Measurements from ENCODE around the gene DNAAF9. TPM values are rescaled to one million over a fixed set of nuclear protein-coding genes. Genes with fewer than 3 reads are reported as not detected.

The DNAAF9 gene
- total RNA-seq, 1 experiment from 2014 or later, result 4.6 TPM

- ChIA-PET CTCF (no interaction called here), POLR2A (no interaction called here), RAD21 (ENCODE audit: low non-redundant PET in 1 of 2, low total read pairs in 2 of 2, uncharacterized antibody in 2 of 2, unreplicated experiment in 2 of 2) (interaction anchor here in 1 of 2 experiments (0.7 kb wide), 1 partner anchor 175 kb away, joined by 3 read pairs; no protein-coding TSS in a partner anchor)
- no TSS peak for BruUV-seq (replicated peaks)
- no peak overlapping the region for H2AFZ ChIP-seq (ENCODE audit: low read depth, low read length, poor library complexity, severe bottlenecking)
- ATAC-seq, result no peak
- H4K20me1 ChIP-seq (ENCODE audit: insufficient read depth), result no peaks in the 10 kb centered on the region
- no peak overlapping the region for H3K27ac ChIP-seq (ENCODE audit: low read depth, low read length)
- no peaks in the 10 kb centered on the region for H3K9me2 ChIP-seq (ENCODE audit: insufficient read depth)
- no peaks in the 10 kb centered on the region for H3K4me1 ChIP-seq (ENCODE audit: control insufficient read depth in 1 of 2, insufficient read depth in 2 of 2, low read length in 2 of 2)
- TF ChIP-seq SRF (IDR thresholded peaks at IDR 0.05; ENCODE audit: low read depth), result no peak
- no peak for TF ChIP-seq CEBPB (IDR thresholded peaks at IDR 0.05; ENCODE audit: low read depth)
- no peak for TF ChIP-seq EGR1 (IDR thresholded peaks at IDR 0.05; ENCODE audit: low read depth)
- TF ChIP-seq CBX3 (IDR thresholded peaks at IDR 0.05; ENCODE audit: low read depth), result no peak
- TF ChIP-seq EZH2phosphoT487 (IDR thresholded peaks at IDR 0.05; ENCODE audit: borderline replicate concordance), result no peak
- no peaks in the 10 kb centered on the region; the same call in 1 of the 2 replicates for H3K79me2 ChIP-seq (ENCODE audit: insufficient read depth, low read length)
- intact Hi-C loops (cut with micrococcal nuclease), result no loop called here
- H3K4me2 ChIP-seq (ENCODE audit: low read length), result no peak overlapping the region
- no peak overlapping the region for H3K9ac ChIP-seq (ENCODE audit: low read length)
- H3K36me3 ChIP-seq (ENCODE audit: control insufficient read depth in 1 of 2, insufficient read depth in 2 of 2, low read length in 2 of 2), result no peaks in the 10 kb centered on the region
- 0 out of 4 replicates have a peak, but pooled peaks cover 0 to 3% of the 10 kb centered on the region in 2 experiments for H3K9me3 ChIP-seq (ENCODE audit: control insufficient read depth in 1 of 2, insufficient read depth in 1 of 2, low read depth in 1 of 2, low read length in 2 of 2)
- no peak overlapping the region for H3K4me3 ChIP-seq (replicated peaks in 1 of 2; ENCODE audit: low read depth in 1 of 2, low read length in 2 of 2)
- H3K27me3 ChIP-seq (ENCODE audit: insufficient read depth, low read length), result no peaks in the 10 kb centered on the region
- DNase-seq (ENCODE audit: low read depth, low spot score), result no peak
Observed at GRCh38 chr20:3382836-3383235, 24.6 kb downstream of the DNAAF9 start.

DNA sequence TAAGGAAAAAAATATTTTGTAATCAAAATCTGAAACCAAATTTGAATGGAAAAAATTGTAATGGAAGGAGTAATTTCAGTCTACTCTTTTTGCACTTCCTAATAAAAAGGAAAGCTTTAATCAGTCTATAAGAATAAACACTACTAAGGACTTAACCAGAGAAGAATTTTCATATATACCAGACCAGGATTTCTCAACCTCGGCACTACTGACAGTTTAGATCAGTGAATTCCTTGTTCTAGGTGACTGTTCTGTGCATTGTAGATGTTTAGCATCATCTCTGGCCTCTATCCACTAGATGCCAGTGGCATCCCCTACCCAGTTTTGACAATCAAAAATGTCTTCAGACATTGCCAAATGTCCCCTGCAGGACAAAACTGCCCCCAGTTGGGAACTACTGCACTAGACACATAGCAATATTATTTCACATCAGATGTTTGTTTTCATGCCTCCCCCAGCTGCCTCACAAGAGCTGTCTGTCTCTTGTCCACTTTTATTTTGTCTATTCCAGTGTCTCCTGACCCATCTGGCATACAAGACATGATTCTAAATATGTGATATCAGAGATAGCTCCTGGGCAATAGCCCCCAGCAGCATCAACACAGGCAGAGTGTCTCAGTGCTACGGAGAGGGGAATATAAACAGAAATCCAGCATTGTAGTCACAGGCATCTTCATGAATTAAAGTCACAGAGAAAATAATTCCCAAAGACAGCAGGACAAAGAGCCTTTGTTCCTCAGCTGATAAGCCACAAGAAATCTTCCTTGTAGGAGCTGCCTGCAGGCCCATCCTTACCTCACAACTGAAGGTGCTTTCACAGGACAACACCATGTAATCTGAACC lies 27.0 kb downstream of the DNAAF9 start:
- ChIA-PET CTCF (no interaction called here), RAD21 (ENCODE audit: low non-redundant PET in 1 of 2, low total read pairs in 2 of 2, uncharacterized antibody in 2 of 2, unreplicated experiment in 2 of 2) (no interaction called here), POLR2A (no interaction called here)
- H3K4me3 ChIP-seq (replicated peaks in 1 of 2; ENCODE audit: low read depth in 1 of 2, low read length in 2 of 2), result no peak overlapping the region
- no peak overlapping the region for H3K9ac ChIP-seq (ENCODE audit: low read length)
- H3K27ac ChIP-seq (ENCODE audit: low read depth, low read length), result no peak overlapping the region
- no peak for ATAC-seq
- H2AFZ ChIP-seq (ENCODE audit: low read depth, low read length, poor library complexity, severe bottlenecking), result no peak overlapping the region
- H3K4me2 ChIP-seq (ENCODE audit: low read length), result no peak overlapping the region
- BruUV-seq (replicated peaks), result no TSS peak
- H3K79me2 ChIP-seq (ENCODE audit: insufficient read depth, low read length), result no peaks in the 10 kb centered on the region; the same call in 1 of the 2 replicates
- H3K36me3 ChIP-seq (ENCODE audit: control insufficient read depth in 1 of 2, insufficient read depth in 2 of 2, low read length in 2 of 2), result peaks cover 0 to 5% of the 10 kb centered on the region in 2 experiments; a peak in 1 of 4 replicates
- DNase-seq (ENCODE audit: low read depth, low spot score), result no peak
- intact Hi-C loops (cut with micrococcal nuclease), result no loop called here
- no peaks in the 10 kb centered on the region for H3K4me1 ChIP-seq (ENCODE audit: control insufficient read depth in 1 of 2, insufficient read depth in 2 of 2, low read length in 2 of 2)
- H3K27me3 ChIP-seq (ENCODE audit: insufficient read depth, low read length), result no peaks in the 10 kb centered on the region
- no peaks in the 10 kb centered on the region for H3K9me2 ChIP-seq (ENCODE audit: insufficient read depth)
- H4K20me1 ChIP-seq (ENCODE audit: insufficient read depth), result no peaks in the 10 kb centered on the region
- H3K9me3 ChIP-seq (ENCODE audit: control insufficient read depth in 1 of 2, insufficient read depth in 1 of 2, low read depth in 1 of 2, low read length in 2 of 2), result no peaks in the 10 kb centered on the region
- TF ChIP-seq, protein P1, sequence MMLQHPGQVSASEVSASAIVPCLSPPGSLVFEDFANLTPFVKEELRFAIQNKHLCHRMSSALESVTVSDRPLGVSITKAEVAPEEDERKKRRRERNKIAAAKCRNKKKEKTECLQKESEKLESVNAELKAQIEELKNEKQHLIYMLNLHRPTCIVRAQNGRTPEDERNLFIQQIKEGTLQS (IDR thresholded peaks at IDR 0.05), result no peak
- TF ChIP-seq YY1 (IDR thresholded peaks at IDR 0.05; ENCODE audit: extremely low read depth, insufficient replicate concordance, low read depth, low read length) (no peak), FOSL1 (IDR thresholded peaks at IDR 0.05; ENCODE audit: low read depth) (no peak), JUND (IDR thresholded peaks at IDR 0.05) (no peak), REST (IDR thresholded peaks at IDR 0.05; ENCODE audit: low read depth) (no peak), CBX3 (IDR thresholded peaks at IDR 0.05; ENCODE audit: low read depth) (no peak), RAD21 (IDR thresholded peaks at IDR 0.05; ENCODE audit: low read depth) (no peak)
- TF ChIP-seq, protein P2, sequence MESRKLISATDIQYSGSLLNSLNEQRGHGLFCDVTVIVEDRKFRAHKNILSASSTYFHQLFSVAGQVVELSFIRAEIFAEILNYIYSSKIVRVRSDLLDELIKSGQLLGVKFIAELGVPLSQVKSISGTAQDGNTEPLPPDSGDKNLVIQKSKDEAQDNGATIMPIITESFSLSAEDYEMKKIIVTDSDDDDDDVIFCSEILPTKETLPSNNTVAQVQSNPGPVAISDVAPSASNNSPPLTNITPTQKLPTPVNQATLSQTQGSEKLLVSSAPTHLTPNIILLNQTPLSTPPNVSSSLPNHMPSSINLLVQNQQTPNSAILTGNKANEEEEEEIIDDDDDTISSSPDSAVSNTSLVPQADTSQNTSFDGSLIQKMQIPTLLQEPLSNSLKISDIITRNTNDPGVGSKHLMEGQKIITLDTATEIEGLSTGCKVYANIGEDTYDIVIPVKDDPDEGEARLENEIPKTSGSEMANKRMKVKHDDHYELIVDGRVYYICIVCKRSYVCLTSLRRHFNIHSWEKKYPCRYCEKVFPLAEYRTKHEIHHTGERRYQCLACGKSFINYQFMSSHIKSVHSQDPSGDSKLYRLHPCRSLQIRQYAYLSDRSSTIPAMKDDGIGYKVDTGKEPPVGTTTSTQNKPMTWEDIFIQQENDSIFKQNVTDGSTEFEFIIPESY (IDR thresholded peaks at IDR 0.05; ENCODE audit: extremely low read depth, insufficient replicate concordance, low read length), result no peak
